Right ventricle myocardium inferior (tissue), 1 donor: ENCODE results near the gene BFAR. TPM values are rescaled to one million over a fixed set of nuclear protein-coding genes. Genes with fewer than 3 reads are reported as not detected.
"Not testable (repeated sequence)": the region's sequence is repeated elsewhere in the genome, so short reads cannot be mapped to it uniquely, and the experiment has no call there.

Experiments used
- ATAC-seq: fragments of 200-7000 bp; cut with Tn5 transposase; one replicate; pipeline ENCODE4 v1.9.1; 2020; ENCODE audit warnings: mild to moderate bottlenecking, moderate library complexity
- DNase-seq: peaks from one replicate; pipeline ENCODE4 v3.0.0; 2021; ENCODE audit errors: missing footprints
- intact Hi-C: fragments of 100-400 bp; cut with DNase I; formaldehyde crosslinking; loops from one replicate; pipeline ENCODE4 v1.11.0; 2022
- total RNA-seq: library from RNA; stranded (reverse); fragmentation: NEBNext Ultra II Directional; extraction: Animal tissue kit (Norgen Biotek cat#: 25700); gene quantifications from one replicate; pipeline ENCODE4 v1.2.1, GENCODE V29; 2021
- donor health status: DM: no; HTN: yes; CAD: no; lungs with severe emphysema.

BFAR gene
- total RNA-seq, 1 donor from 2014 or later, result 26.0 TPM

DNA sequence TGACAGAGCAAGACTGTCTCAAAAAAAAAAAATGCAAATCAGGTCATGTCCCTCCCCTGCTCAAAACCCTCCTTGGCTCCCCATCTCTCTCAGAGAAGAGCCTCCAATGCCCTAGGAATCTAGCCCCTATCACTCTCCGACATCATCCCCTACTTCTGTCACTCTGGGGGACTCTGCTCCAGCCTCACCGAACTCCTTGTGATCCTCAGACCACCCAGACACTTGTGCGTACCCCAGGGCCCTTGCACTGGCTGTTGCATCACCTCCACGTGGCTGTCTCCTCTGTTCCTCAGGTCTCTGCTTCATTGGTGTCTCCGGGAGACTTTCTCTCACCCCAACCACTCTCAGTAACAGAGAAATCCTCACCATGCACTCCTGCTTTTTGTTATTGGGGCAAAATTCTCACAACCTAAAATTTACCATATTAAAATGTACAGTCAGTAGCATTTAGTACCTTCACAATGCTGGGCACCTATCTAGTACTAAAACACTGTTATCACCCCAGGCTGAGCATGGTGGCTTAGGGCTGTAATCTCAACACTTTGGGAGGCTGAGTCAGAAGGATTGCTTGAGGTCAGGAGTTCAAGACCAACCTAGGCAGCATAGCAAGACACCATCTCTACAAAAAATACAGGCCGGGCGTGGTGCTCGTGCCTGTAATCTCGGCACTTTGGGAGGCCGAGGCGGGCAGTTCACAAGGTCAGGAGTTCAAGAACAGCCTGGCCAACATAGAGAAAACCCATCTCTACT, 46.2 kb downstream of the BFAR start:
- intact Hi-C loops, result no loop called here
- ATAC-seq (no peak), DNase-seq (no peak)

DNA sequence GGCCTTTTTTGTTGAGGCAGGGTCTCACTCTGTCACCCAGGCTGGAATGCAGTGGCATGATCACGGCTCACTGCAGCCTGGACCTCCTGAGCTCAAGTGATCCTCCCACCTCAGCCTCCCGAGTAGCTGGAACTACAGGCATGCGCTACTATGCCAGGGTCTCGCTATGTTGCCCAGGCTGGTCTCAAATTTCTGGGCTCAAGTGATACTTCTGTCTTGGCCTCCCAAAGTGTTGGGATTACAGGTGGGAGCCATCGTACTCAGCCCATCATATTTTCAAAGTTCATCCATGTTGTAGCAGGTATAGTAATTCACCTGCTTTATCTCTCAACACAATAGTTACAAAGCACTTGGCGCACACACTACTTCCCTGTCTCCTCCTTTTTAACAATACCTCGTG, 47.6 kb downstream of the BFAR start:
- ATAC-seq, DNase-seq, intact Hi-C loops: not testable (repeated sequence)

DNA sequence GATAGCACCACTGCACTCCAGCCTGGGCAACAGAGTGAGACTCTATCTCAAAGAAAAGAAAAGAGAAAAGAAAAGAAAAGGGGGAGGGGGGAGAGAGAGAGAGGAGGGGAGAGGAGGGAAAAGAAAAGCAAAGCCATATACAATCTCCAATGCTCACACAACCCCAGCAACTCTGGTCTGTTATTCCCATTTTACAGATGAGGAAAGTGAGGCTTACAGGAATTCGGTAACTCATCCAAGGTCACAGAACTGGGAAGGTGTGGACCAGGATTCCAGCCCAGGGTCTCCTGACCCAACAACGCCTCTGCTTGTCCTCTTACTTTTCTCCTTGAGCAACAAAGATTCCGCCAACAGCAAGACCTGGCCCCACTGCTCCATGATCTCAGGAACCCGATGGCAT, 48.4 kb downstream of the BFAR start:
- DNase-seq (no peak), ATAC-seq (no peak)
- intact Hi-C loops, result no loop called here

DNA sequence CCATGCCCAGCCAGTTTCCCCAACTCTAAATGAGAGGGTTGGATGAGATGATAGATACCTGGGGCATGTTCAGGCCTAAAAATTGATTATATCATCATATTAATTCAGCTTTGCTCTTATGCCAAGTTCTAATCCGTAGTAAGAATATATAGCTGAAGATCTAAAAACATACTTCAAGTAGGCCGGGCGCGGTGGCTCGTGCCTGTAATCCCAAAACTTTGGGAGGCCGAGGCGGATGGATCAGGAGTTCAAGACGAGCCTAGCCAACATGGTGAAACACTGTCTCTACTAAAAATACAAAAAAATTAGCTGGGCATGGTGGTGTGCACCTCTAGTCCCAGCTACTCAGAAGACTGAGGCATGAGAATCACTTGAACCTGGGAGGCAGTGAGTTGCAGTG, 49.4 kb downstream of the BFAR start:
- ATAC-seq (no peak), DNase-seq (no peak)
- intact Hi-C loops, result no loop called here

DNA sequence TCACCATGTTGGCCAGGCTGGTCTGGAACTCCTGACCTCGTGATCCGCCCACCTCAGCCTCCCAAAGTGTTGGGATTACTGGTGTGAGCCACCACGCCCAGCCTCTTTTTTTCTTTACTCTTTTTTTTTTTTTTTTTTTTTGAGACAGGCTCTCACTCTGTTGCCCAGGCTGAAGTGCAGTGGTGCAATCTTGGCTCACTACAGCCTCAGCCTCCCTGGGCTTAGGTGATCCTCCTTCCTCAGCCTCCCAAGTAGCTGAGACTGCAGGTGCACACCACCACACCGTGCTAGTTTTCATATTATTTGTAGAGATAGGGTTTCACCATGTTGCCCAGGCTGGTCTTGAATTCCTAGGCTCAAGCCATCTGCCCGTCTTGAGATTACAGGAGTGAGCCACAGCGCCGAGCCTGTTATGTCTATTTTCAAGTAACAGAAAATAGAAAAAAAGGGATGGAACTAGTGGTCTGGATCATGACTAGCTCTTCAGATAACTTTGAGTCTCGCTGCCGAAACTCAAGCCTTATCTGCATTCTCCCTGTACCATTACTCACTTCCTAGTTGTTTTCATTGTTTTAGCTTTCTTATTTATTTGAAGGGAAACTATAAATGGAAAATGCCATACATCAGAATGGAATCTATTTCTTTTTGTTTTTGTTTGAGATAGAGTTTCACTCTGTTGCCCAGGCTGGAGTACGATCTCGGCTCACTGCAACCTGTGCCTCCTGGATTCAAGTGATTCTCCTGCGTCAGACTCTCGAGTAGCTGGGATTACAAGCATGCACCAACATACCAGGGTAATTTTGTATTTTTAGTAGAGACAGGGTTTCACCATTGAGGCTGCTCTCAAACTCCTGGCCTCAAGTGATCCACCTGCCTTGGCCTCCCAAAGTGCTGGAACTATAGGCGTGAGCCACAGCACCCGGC, 53.4 kb downstream of the BFAR start:
- ATAC-seq, intact Hi-C loops: not testable (repeated sequence)

DNA sequence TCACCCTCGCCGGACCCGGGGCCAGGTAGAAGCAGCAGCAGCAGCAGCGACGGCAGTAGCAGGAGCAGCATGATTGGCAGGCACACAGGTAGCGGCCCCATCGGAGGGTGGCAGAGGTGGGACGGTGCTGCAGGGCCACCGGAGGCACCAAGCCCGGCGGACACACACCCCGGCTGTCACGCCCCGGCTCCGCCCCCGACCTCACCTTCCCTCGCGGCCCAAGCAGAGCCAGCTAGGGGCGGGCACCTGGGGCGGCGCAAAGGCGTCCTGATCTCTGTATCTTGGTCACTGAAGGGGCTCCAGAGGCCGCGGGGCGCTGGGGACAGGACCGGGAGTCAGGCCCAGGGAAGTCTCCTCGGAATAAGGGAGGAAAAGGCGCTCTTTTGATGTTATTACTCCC, 61.4 kb downstream of the BFAR start, which contains the start of gene PLA2G10:
Gene PLA2G10, minus strand, starts transcription at position 180 of the 400 bp plus-strand sequence. Its CDS starts 79 bp downstream, at position 101.
- intact Hi-C loops, DNase-seq, ATAC-seq: not testable (repeated sequence)

More for the DNA sequence above, 53.4 kb downstream of the BFAR start:
- not testable (repeated sequence) for DNase-seq

DNA sequence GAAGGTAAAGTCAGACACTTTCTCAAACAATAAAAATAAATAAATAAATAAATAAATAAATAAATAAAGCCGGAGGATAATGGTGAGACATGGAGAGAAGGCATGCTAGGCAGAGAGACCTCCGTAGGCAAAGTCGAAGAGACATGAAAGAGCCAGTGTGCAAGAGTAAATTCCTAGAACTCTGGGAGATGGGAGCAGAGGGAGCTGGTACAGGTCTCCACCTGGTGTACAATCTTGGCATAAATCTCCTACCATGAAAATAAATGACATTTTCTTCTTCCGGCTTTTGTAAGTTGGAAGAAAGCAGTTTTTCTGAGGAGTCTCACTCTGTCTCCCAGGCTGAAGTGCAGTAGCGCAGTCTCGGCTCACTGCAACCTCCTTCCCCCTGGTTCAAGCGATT, 69.1 kb downstream of the BFAR start:
- intact Hi-C loops, DNase-seq, ATAC-seq: not testable (repeated sequence)

DNA sequence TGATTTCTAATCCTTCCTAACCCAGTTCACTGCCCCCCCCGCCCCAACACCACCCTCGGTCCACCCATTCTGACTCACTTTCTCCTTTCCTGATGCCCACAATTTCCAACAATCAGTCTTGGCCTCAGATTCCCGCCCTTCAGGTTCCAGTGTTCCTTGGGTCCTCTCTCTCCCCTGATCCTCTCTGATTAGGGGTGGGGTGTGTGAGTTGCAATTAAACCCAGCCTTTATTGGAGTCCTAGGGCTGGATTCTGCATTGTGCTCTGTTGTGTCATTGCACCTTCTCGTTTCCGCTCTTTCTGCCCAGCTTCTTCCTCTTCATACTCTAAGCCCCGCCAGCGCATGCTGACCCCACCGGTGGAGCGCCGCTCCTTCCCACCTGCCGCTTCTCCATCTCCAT, 69.9 kb downstream of the BFAR start:
- intact Hi-C loops, DNase-seq, ATAC-seq: not testable (repeated sequence)

DNA sequence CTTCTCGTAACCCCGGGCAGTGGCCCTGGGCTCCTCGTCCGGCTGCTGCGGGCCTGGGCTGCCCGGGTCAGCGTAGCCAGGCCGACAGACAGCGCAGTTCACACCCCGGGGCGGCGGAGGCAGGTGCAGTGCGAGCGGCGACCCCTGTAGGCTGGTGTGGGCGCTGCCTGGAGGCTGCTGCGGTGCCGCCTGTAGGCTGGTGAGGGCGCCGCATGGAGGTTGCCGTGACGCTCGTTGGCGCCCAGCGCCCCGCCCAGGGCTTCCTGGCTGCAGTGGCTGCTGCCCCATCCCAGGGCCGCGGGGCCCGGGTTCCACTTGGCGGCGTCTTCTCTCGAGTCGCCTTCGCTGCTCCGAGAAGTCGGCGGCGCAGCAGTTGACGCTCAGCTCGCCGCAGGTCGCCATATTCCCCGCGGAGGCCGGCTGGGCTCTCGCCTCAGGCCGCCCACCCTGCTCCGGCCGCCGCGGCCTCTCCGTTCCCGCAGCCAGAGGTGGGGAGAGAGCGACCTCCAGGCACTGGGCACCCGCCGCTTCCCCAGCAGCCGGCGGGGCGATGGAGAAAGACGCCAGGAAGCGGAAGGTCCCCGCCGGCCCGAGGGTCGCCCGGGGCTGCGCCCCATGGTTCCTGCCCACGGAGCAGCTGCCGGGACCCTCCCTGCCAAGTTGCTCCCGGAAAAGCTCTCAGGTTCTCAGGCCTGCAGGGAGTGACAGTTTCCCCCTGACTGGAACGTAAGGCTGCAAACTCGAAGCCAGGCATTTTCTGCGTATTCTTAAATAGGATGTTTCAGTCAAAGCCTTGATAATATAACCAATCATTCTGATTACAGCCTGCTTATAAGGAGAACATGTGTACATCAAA, 70.6 kb downstream of the BFAR start, which contains the start of gene NPIPA3:
Gene NPIPA3, plus strand, starts transcription at position 256 of the 856 bp plus-strand sequence. CDS start 5,533 bp downstream, outside the sequence.
- peak; percentile 98 for ATAC-seq
- intact Hi-C loops, result not testable (repeated sequence)

More for the DNA sequence above, 70.6 kb downstream of the BFAR start, which contains the start of gene NPIPA3:
- DNase-seq, result not testable (repeated sequence)

Other genes starting within 250 kb of the BFAR start
- 17.2 TPM for gene PARN, start 2.7 kb upstream of the BFAR start, total RNA-seq
- not detected for gene PLA2G10, start 61.4 kb downstream of the BFAR start, total RNA-seq
- 1.4 TPM for gene NPIPA3, start 70.5 kb downstream of the BFAR start, total RNA-seq
- gene NPIPA2, start 109.6 kb downstream of the BFAR start, total RNA-seq, result 3.0 TPM
- gene NOMO1, start 200.8 kb downstream of the BFAR start, total RNA-seq, result 128 TPM